ENCODE data around the gene ZNF189.

ZNF189 gene

GRCh38 chr9:101427957-101428655 lies 29.5 kb downstream of the ZNF189 start:
- peak overlapping the region; percentile 57 for H3K4me2 ChIP-seq (ENCODE audit: low read length)
- no peaks in the 10 kb centered on the region for H4K20me1 ChIP-seq (ENCODE audit: control insufficient read depth, insufficient read depth, low read depth, low read length)
- no peaks in the 10 kb centered on the region for H3K79me2 ChIP-seq (ENCODE audit: control insufficient read depth, low read length)
- H3F3A ChIP-seq (ENCODE audit: control insufficient read depth, insufficient read depth), result no peaks in the 10 kb centered on the region
- no peaks in the 10 kb centered on the region; the same call in 1 of the 2 replicates for H3K9me2 ChIP-seq (replicated peaks; ENCODE audit: control insufficient read depth, low read length)
- TF ChIP-seq CTCF (IDR thresholded peaks at IDR 0.05; ENCODE audit: low read depth, low read length, poor library complexity, severe bottlenecking), result no peak
- no peak for TF ChIP-seq EZH2phosphoT487 (IDR thresholded peaks at IDR 0.05; ENCODE audit: borderline replicate concordance, low read length)
- peaks cover 2% of the 10 kb centered on the region; the same call in 1 of the 2 replicates for H3K9me3 ChIP-seq (ENCODE audit: control insufficient read depth, insufficient read depth, low read length)
- peak overlapping the region; percentile 34 for H3K4me3 ChIP-seq (ENCODE audit: low read length)
- H3K27me3 ChIP-seq (ENCODE audit: control insufficient read depth, low read length), result no peaks in the 10 kb centered on the region
- no peaks in the 10 kb centered on the region for H3K36me3 ChIP-seq (ENCODE audit: control insufficient read depth, low read length)
- H3K4me1 ChIP-seq (ENCODE audit: control insufficient read depth, low read length), result peaks cover 17% of the 10 kb centered on the region
- H3K27ac ChIP-seq (ENCODE audit: low read depth, low read length), result peak overlapping the region; percentile 44

GRCh38 chr9:101428909-101429308 lies 30.3 kb downstream of the ZNF189 start:
- Histone ChIP-seq H3K4me3 (ENCODE audit: low read length) (no peak overlapping the region; the same call in 1 of the 2 replicates), H3F3A (ENCODE audit: control insufficient read depth, insufficient read depth) (no peaks in the 10 kb centered on the region), H3K4me1 (ENCODE audit: control insufficient read depth, low read length) (peaks cover 17% of the 10 kb centered on the region), H3K36me3 (ENCODE audit: control insufficient read depth, low read length) (no peaks in the 10 kb centered on the region), H3K27me3 (ENCODE audit: control insufficient read depth, low read length) (no peaks in the 10 kb centered on the region), H3K4me2 (ENCODE audit: low read length) (peak overlapping the region; percentile 57), H3K79me2 (ENCODE audit: control insufficient read depth, low read length) (no peaks in the 10 kb centered on the region), H3K9me3 (ENCODE audit: control insufficient read depth, insufficient read depth, low read length) (peaks cover 2% of the 10 kb centered on the region; the same call in 1 of the 2 replicates), H4K20me1 (ENCODE audit: control insufficient read depth, insufficient read depth, low read depth, low read length) (no peaks in the 10 kb centered on the region), H3K27ac (ENCODE audit: low read depth, low read length) (no peak overlapping the region), H3K9me2 (replicated peaks; ENCODE audit: control insufficient read depth, low read length) (no peaks in the 10 kb centered on the region; the same call in 1 of the 2 replicates)
- TF ChIP-seq EZH2phosphoT487 (IDR thresholded peaks at IDR 0.05; ENCODE audit: borderline replicate concordance, low read length), result no peak
- TF ChIP-seq CTCF (IDR thresholded peaks at IDR 0.05; ENCODE audit: low read depth, low read length, poor library complexity, severe bottlenecking), result no peak

GRCh38 chr9:101429736-101430135 lies 31.1 kb downstream of the ZNF189 start:
- TF ChIP-seq CTCF (IDR thresholded peaks at IDR 0.05; ENCODE audit: low read depth, low read length, poor library complexity, severe bottlenecking), result no peak
- TF ChIP-seq EZH2phosphoT487 (IDR thresholded peaks at IDR 0.05; ENCODE audit: borderline replicate concordance, low read length), result no peak
- Histone ChIP-seq H3K36me3 (ENCODE audit: control insufficient read depth, low read length) (no peaks in the 10 kb centered on the region), H3K27ac (ENCODE audit: low read depth, low read length) (no peak overlapping the region), H4K20me1 (ENCODE audit: control insufficient read depth, insufficient read depth, low read depth, low read length) (no peaks in the 10 kb centered on the region), H3K4me2 (ENCODE audit: low read length) (no peak overlapping the region), H3F3A (ENCODE audit: control insufficient read depth, insufficient read depth) (no peaks in the 10 kb centered on the region), H3K27me3 (ENCODE audit: control insufficient read depth, low read length) (no peaks in the 10 kb centered on the region), H3K4me1 (ENCODE audit: control insufficient read depth, low read length) (peaks cover 20% of the 10 kb centered on the region), H3K9me2 (replicated peaks; ENCODE audit: control insufficient read depth, low read length) (no peaks in the 10 kb centered on the region; the same call in 1 of the 2 replicates), H3K79me2 (ENCODE audit: control insufficient read depth, low read length) (no peaks in the 10 kb centered on the region), H3K9me3 (ENCODE audit: control insufficient read depth, insufficient read depth, low read length) (peaks cover 2% of the 10 kb centered on the region; the same call in 1 of the 2 replicates), H3K4me3 (ENCODE audit: low read length) (no peak overlapping the region)

All from DOHH2 (cell line).